NCI-H526 (cell line): ENCODE results near the gene VILL.
"Not testable (repeated sequence)": the region's sequence is repeated elsewhere in the genome, so short reads cannot be mapped to it uniquely, and the experiment has no call there.

Experiments
- DNase-seq, 2 experiments: peaks; one replicate each; lab custom pipeline; 2025; lab: John Stamatoyannopoulos, UW

VILL gene

DNA sequence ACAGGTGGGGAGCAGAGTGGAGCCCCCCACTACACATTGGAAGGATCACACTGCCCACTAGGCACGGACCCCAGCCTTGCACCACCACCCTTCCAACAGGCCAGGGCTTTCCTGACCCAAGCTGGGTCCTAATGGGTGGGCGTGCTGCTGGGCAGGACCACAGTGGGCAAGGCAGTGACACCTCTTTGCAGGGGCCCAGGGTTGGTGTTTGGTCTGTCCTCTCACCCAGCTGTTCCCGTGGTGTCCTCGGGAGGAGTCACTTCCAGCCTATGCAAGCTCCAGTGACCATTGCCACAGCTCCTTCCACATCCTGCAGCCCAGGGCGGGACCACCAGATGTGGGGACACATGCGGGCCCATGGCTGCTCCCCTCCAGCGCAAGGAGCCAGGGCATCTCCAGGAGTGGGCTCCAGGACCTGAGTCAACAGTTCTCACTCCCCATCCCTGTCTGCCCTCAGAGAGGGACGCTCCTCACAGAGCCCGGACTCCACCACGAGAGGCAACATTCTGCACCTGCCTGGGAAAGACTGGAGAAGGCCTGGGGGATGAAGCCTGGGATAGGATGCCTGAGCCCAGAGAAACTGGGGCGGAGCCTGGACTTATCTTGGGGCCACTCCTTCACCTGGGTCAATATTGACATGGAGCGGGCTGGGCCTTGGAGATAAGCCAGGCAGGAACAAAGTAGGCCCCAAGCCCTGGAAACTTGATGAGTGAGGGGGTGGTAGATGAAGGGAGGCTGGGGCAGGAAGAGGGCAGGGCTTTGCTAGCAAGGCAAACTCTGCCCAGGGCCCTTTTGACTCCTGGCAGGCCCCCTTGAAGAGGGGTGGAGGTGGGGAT lies 3.9 kb upstream of the VILL start:
- peak in 1 of 2 experiments; percentile 39 for DNase-seq

DNA sequence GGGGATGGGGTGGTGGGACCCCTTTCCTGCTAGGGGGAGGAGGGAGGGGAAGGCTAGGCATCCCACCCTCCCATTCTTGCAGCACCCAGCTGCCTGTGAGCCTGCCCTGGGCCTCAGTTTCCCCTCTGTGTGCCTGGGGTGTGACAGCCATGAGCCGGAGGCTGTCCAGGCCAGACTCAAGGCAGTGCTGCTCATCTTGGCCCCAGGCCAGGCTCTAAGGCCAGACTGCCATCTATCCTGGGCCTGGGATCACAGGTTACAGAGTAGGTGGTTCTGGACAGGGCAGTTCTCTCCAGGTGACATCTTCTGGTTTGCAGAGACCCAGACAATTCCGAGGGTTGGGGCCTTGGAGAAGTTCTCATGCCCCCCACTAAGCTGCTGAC lies 3.3 kb upstream of the VILL start:
- DNase-seq, result no peak

DNA sequence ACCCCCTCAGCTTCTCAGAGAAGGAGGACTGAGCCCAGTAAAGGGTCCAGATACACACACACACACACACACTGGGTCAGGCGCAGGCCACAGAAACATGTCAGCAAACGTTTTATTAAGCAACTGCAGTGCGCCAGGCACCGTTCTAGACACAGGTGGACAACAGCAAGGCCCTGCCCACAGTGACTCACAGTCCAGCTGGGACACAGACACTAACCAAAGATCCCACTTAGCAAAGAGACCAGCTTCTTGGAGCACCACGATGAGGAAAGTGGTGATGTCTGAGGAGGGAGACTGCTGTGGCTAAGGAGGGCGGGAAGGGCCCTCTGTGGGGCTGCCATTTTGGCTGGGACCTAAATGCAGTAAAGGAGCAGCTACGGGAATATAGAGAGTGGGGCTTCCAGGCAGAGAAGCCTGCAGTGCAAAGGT lies 2.8 kb upstream of the VILL start:
- no peak for DNase-seq

GRCh38 chr3:37988376-37988775 lies 2.2 kb upstream of the VILL start:
- DNase-seq, result not testable (repeated sequence)

DNA sequence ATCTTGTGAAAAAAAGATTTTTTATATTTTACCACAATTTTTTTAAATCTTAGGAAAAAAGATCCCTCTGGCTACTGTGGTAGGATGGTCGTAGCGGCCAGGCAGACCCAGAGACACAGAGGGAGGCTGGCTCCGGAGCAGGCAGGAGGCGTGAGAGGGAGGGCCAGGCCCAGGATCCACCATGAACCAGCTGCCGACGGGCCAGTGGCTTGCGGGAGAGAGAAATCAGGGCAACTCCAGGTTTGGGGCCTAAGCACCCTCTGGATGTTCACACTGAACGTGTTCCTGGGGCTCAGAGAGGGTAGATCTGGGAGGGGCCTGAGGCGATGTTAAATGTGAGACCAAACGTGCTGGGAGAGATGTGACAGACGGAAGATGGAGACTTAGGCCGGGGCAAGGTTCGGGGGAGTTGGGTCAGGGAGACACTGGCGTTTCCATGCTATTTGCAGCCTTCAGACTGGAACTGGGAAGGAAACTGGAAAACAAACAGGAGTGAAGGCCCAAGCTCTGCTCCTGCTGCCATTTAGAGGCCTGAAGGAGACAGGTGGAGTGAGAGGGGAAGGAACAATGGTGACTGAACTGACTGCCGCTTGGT lies 1.6 kb upstream of the VILL start:
- DNase-seq, result no peak

GRCh38 chr3:37989821-37990480 lies 635 bp upstream of the VILL start:
- no peak for DNase-seq

DNA sequence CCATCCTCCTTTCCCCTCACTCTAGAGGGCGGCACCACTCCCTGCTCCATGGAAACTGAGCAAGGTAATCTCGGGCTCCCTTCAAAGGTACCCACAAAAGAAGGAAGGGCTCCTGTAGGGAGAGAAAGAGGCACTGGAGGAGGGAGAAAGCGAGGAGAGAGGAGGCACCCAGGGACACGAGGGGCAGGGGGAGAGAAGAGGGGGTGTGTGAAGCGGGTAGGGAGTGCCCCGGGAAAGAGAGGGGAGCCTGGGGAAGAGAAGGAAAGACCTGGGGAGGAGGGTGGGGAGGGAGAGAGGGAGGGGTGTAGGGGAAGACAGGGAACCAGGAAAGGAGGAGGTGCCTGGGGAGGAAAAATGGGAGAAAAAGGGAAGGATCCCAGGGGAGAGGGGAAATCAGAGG lies 523 bp downstream of the VILL start:
- DNase-seq, result no peak

GRCh38 chr3:37991823-37992222 lies 1.2 kb downstream of the VILL start:
- no peak for DNase-seq

DNA sequence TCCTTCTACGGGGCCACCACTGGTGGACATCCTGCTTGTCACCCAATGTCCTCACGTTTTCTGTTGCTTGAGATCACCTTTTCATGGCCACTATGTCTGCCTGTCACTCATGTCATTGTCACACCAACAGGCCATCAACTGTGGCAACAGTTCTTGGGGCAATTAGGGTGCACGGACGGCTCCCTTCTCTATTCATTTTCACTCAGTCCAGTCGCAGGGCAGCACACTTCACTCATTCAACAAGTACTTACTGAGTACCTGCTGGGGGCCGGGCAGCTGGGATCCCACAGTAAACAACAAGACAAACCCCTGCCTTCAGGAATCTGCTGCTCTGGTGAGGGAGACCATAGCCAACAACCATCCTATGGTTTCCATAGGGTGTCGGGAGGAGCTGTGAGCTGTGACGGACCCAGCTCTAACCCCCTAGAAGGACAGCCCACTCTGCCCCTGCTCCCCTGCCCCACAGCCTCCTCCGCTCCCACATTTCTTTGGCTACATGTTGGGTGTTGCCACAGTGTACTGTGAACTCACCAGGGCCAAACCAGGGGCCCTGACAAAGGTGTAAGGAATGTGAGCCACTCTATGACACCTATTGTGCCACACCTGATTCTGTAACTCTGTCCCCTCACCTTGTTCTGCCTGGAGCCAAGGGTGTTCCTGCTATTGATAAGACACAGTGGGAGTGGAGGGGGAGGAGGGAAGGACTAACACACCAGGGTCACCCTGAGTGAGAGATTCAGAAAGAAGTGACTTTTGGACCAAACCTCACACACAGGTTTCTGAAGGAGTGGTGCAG lies 1.9 kb downstream of the VILL start:
- DNase-seq, result no peak

DNA sequence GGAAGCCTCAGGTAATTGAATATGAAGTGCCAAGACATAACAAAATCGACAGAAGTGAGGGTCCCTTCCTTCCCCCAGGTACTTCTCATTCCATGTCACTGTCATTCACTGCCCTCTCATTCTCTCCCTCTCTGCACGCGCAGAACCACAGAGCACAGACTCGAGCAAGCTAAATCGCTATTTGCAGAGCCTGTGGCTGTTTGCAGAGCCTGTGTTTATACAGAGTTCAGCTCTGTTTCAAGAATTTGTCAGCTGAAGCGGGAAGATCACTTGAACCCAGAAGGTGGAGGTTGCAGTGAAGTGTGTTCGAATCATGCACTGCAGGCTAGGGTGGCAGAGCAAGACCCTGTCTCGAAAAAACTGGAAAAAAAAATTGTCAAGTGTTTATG lies 2.5 kb downstream of the VILL start:
- DNase-seq, result no peak

DNA sequence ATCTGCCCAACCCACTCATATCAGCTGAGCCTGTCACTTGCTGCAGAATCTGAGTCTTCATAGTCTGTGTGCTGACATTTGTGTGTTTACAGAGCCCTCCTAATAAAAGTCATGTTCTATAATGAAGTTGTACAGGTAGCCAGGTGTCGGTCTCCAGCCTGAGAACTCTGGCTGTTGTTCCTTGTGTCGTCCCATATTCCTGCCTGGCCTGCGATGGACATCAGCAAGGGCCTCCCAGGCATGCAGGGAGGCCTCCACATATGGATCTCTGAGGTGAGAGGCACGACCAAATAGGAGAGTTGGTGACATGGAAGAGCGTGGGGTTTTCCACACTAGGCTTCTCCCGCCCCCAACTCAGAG lies 2.9 kb downstream of the VILL start:
- no peak for DNase-seq

- no peak for DNase-seq
These were observed 3.4 kb downstream of the VILL start for GRCh38 chr3:37993820-37994638.

- no peak for DNase-seq
These were observed 4.0 kb downstream of the VILL start for GRCh38 chr3:37994639-37994972.

DNA sequence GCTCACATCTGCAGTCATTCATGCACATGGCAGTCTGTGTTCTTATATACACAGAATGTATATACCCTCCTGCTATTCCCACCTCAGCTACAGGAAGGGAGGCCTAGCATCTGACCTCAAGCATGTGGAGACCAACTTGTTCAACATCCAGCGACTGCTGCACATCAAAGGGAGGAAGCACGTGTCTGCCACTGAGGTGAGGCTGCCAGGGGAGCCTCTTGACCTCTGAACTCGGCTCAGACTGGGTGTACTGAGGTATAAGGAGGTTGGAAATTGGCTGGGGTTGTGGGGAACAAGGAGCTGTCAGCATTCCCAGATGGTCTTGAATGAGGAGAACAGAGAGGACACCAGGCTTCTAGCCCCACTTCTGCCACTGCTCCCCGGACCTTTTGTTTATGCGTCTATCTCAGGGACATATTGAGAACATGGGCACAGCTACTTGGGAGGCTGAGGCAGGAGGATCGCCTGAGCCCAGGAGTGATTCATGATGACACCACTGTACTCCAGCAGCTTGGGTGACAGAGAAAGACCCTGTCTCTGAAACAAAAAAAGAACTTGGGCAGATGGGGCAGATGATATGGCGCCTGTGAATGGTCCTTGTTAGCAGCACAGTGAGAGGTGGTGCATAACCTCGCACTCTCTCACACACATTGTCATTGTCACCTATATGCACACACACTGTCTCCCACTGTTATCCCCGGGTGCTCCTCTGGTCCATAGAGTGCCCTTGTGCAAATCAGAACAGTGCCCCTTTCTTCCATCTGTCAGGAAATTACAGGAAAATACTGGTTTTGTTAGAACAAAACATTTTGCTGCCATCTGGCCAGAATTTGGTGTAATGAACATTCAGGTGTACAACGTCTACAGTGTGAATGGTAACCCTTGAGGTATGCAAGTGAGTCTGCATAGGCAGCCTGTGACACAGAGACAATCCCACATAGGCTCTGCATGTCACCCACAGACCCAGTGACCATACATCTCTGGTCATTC lies 5.4 kb downstream of the VILL start:
- DNase-seq, result no peak

- DNase-seq, result peak; percentile 67 to 89
These were observed 6.3 kb downstream of the VILL start for GRCh38 chr3:37996785-37997301.

DNA sequence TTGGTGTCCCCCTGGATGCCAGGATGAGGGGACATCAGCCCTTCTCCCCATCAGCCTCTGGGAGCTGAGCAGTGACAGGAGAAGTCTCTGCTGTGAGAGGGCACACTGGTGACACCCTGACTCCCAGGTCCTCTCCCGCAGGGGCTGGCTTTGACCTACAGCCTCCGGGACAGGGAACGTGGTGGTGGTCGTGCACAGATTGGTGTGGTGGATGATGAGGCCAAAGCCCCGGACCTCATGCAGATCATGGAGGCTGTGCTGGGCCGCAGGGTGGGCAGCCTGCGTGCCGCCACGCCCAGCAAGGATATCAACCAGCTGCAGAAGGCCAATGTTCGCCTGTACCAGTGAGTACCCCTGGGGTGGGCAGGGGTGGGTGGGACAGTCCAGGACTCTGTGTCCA lies 6.8 kb downstream of the VILL start:
- DNase-seq, result no peak

- DNase-seq, result no peak
These were observed 7.3 kb downstream of the VILL start for GRCh38 chr3:37997791-37998370.

DNA sequence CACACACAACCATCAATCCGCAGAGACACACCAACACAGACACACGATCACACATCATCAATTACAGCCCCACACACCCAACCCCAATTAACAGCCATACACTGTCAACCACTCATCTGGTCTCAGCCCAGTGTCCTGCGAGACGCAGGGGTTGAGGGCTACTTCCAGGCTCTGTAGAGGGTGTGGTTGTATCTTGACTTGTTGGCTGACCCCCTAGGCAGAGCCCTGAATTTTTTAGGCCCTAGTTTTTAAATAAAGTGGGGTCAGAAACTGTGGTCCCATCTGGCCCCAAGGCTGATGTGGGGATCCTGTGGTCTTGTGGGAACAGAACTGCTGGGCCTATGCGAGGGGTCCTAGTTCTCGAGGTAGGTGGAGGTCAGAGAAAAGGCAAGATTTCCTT lies 9.2 kb downstream of the VILL start:
- no peak for DNase-seq

DNA sequence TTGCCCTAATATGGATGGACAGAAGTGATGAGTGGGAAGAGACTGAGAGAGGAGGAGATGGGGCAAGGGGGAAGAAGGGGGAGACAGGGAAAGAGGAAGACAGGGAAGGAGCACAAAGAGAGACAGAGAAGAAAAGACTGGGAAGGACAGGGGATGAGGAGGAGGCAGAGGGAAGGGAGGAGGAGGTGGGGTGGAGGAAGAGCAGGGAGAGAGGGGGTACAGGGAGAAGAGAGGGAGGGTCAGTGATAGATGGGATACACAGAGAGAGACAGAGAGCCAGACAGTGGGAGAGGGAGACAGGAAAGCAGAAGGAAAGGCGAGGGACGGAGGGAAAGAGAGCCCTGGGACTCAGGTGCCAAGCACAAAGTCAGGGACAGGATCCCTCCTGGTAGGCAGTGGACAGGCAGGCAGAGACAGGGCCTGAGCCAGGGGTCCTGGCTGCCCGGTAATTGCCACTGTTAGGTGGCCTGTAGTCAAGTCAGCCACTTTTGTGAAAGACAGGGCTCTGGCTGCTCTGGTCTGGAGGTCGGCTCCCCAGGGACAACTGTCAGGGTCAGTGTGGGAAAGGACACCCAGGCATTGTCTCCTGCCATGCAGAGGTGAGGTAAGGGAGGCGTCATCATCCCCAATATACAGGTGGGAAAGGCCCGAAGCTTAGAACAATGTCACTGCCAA lies 9.8 kb downstream of the VILL start:
- DNase-seq, result no peak
